Natural killer cell treated with Interleukin-12 subunit alpha and Interleukin-12 subunit beta and Interleukin-15 and Interleukin-18, amount 100 ng/mL, for 72 hours (primary cell): ENCODE results near the gene TMEM208. TPM values are rescaled to one million over a fixed set of nuclear protein-coding genes. Genes with fewer than 3 reads are reported as not detected.

Source experiments
- ATAC-seq, 2 donors: fragments of 150-1000 bp; cut with Tn5 transposase in 1 of 2; sonication (Bioruptor Pico), chemical (Tn5 transposase) in 1 of 2; 2 replicates each; pipeline ENCODE4 v1.10.0; 2021
- DNase-seq: peaks from one replicate; pipeline ENCODE4 v3.0.0; 2022; ENCODE audit warnings: low spot score
- H3K27ac Mint-ChIP-seq, 2 donors: 1 replicate in 1 of 2; 2 replicates in 1 of 2; pipeline ENCODE4 v1.8.0; 2022; ENCODE audit warnings: mixed read lengths in 2 of 2, mild to moderate bottlenecking in 1 of 2, moderate library complexity in 1 of 2
- H3K27me3 Mint-ChIP-seq, 2 donors: 1 replicate in 1 of 2; 2 replicates in 1 of 2; pipeline ENCODE4 v1.8.0; 2022; ENCODE audit warnings: mixed read lengths in 2 of 2
- H3K36me3 Mint-ChIP-seq: one replicate; pipeline ENCODE4 v1.8.0; 2022; ENCODE audit warnings: mixed read lengths
- H3K4me1 Mint-ChIP-seq, 2 donors: 1 replicate in 1 of 2; 2 replicates in 1 of 2; pipeline ENCODE4 v1.8.0; 2022; ENCODE audit warnings: low read depth in 2 of 2, mixed read lengths in 2 of 2, mild to moderate bottlenecking in 1 of 2
- H3K4me3 Mint-ChIP-seq: one replicate; pipeline ENCODE4 v1.8.0; 2022; ENCODE audit warnings: mixed read lengths
- H3K9me3 Mint-ChIP-seq: 2 replicates; pipeline ENCODE4 v1.8.0; 2022; ENCODE audit warnings: mixed read lengths
- total RNA-seq, 2 donors: library from RNA; stranded (reverse); gene quantifications; one replicate each; pipeline ENCODE4 v1.2.3, GENCODE V29; 2022

TMEM208 gene
- total RNA-seq, 2 donors from 2014 or later: 55.1 to 56.1 TPM

- peaks cover 16 to 17% of the 10 kb centered on the region in 2 donors for H3K4me1 Mint-ChIP-seq
- DNase-seq (no peak), ATAC-seq (no peak)
- H3K27ac Mint-ChIP-seq: no peak overlapping the region
- H3K27me3 Mint-ChIP-seq: peaks cover 0 to 5% of the 10 kb centered on the region in 2 donors
- no peak overlapping the region for H3K4me3 Mint-ChIP-seq
- H3K9me3 Mint-ChIP-seq: no peaks in the 10 kb centered on the region
- no peaks in the 10 kb centered on the region for H3K36me3 Mint-ChIP-seq
Observed at GRCh38 chr16:67187175-67187890, 39.6 kb upstream of the TMEM208 start.

GRCh38 chr16:67188323-67188722 lies 38.6 kb upstream of the TMEM208 start:
- Mint-ChIP-seq H3K36me3 (no peaks in the 10 kb centered on the region), H3K27ac (no peak overlapping the region), H3K4me1 (peaks cover 23% of the 10 kb centered on the region in 2 donors), H3K9me3 (no peaks in the 10 kb centered on the region), H3K4me3 (no peak overlapping the region), H3K27me3 (peaks cover 0 to 5% of the 10 kb centered on the region in 2 donors)
- no peak for ATAC-seq
- DNase-seq: no peak

GRCh38 chr16:67188798-67189197 lies 38.1 kb upstream of the TMEM208 start:
- ATAC-seq (no peak), DNase-seq (no peak)
- H3K4me1 Mint-ChIP-seq: peaks cover 27 to 28% of the 10 kb centered on the region in 2 donors
- no peaks in the 10 kb centered on the region for H3K9me3 Mint-ChIP-seq
- no peak overlapping the region for H3K4me3 Mint-ChIP-seq
- H3K36me3 Mint-ChIP-seq: no peaks in the 10 kb centered on the region
- peaks cover 0 to 5% of the 10 kb centered on the region in 2 donors for H3K27me3 Mint-ChIP-seq
- no peak overlapping the region for H3K27ac Mint-ChIP-seq

- Mint-ChIP-seq H3K9me3 (no peaks in the 10 kb centered on the region), H3K27ac (peak within 1 kb of the TSS in 1 of 2 donors; percentile 54), H3K4me1 (peaks cover 30 to 31% of the 10 kb centered on the region in 2 donors), H3K36me3 (no peaks in the 10 kb centered on the region), H3K27me3 (peaks cover 0 to 5% of the 10 kb centered on the region in 2 donors), H3K4me3 (no peak within 1 kb of the TSS)
- no peak for ATAC-seq
- DNase-seq: no peak
Observed at GRCh38 chr16:67190041-67190440, 36.9 kb upstream of the TMEM208 start, which contains the start of gene EXOC3L1. Gene EXOC3L1, minus strand, starts transcription at chr16:67190136. Its CDS starts 460 bp downstream, at chr16:67189676.

- H3K4me3 Mint-ChIP-seq: peak overlapping the region; percentile 82
- no peak for DNase-seq
- no peaks in the 10 kb centered on the region for H3K27me3 Mint-ChIP-seq
- no peak for ATAC-seq
- peaks cover 27% of the 10 kb centered on the region in 2 donors for H3K4me1 Mint-ChIP-seq
- H3K27ac Mint-ChIP-seq: peak overlapping the region; percentile 54 to 80
- no peaks in the 10 kb centered on the region for H3K9me3 Mint-ChIP-seq
- H3K36me3 Mint-ChIP-seq: peaks cover 3% of the 10 kb centered on the region
Observed at GRCh38 chr16:67190448-67191399, 36.2 kb upstream of the TMEM208 start.

- Mint-ChIP-seq H3K4me3 (peak overlapping the region; percentile 82), H3K4me1 (peaks cover 32 to 35% of the 10 kb centered on the region in 2 donors), H3K27ac (peak overlapping the region; percentile 54 to 80), H3K36me3 (peaks cover 11% of the 10 kb centered on the region), H3K9me3 (no peaks in the 10 kb centered on the region), H3K27me3 (no peaks in the 10 kb centered on the region)
- peak in 1 of 2 donors; percentile 0 for ATAC-seq
- DNase-seq: no peak
Observed at GRCh38 chr16:67191411-67191994, 35.4 kb upstream of the TMEM208 start.

- peak within 1 kb of the TSS; percentile 82 for H3K4me3 Mint-ChIP-seq
- ATAC-seq (peak; percentile 97 to 98), DNase-seq (peak; percentile 96)
- H3K4me1 Mint-ChIP-seq: peaks cover 39 to 41% of the 10 kb centered on the region in 2 donors
- H3K9me3 Mint-ChIP-seq: no peaks in the 10 kb centered on the region
- H3K27ac Mint-ChIP-seq: peak within 1 kb of the TSS; percentile 54 to 80
- no peaks in the 10 kb centered on the region for H3K27me3 Mint-ChIP-seq
- peaks cover 17% of the 10 kb centered on the region for H3K36me3 Mint-ChIP-seq
Observed at GRCh38 chr16:67191995-67192681, 34.8 kb upstream of the TMEM208 start, which contains the start of gene E2F4. Gene E2F4, plus strand, starts transcription at chr16:67192155. Its CDS starts 73 bp downstream, at chr16:67192228.

GRCh38 chr16:67192781-67193361 lies 34.1 kb upstream of the TMEM208 start:
- H3K27me3 Mint-ChIP-seq: no peaks in the 10 kb centered on the region
- peaks cover 39 to 42% of the 10 kb centered on the region in 2 donors for H3K4me1 Mint-ChIP-seq

GRCh38 chr16:67193536-67193935 lies 33.4 kb upstream of the TMEM208 start:
- ATAC-seq: no peak
- H3K27me3 Mint-ChIP-seq: no peaks in the 10 kb centered on the region
- peaks cover 17% of the 10 kb centered on the region for H3K36me3 Mint-ChIP-seq
- H3K27ac Mint-ChIP-seq: peak overlapping the region; percentile 54 to 80
- peaks cover 39 to 42% of the 10 kb centered on the region in 2 donors for H3K4me1 Mint-ChIP-seq
- no peak for DNase-seq
- H3K4me3 Mint-ChIP-seq: peak overlapping the region; percentile 82
- no peaks in the 10 kb centered on the region for H3K9me3 Mint-ChIP-seq

More at GRCh38 chr16:67192781-67193361, 34.1 kb upstream of the TMEM208 start:
- no peak for ATAC-seq
- Mint-ChIP-seq H3K27ac (peak overlapping the region; percentile 54 to 80), H3K36me3 (peaks cover 17% of the 10 kb centered on the region), H3K4me3 (peak overlapping the region; percentile 82), H3K9me3 (no peaks in the 10 kb centered on the region)
- DNase-seq: no peak

GRCh38 chr16:67194260-67194659 lies 32.7 kb upstream of the TMEM208 start:
- Mint-ChIP-seq H3K4me3 (peak overlapping the region; percentile 82), H3K4me1 (peaks cover 39 to 42% of the 10 kb centered on the region in 2 donors), H3K27ac (peak overlapping the region; percentile 54 to 80), H3K9me3 (no peaks in the 10 kb centered on the region), H3K27me3 (no peaks in the 10 kb centered on the region), H3K36me3 (peaks cover 17% of the 10 kb centered on the region)
- DNase-seq (no peak), ATAC-seq (no peak)

- Mint-ChIP-seq H3K36me3 (peaks cover 17% of the 10 kb centered on the region), H3K27me3 (no peaks in the 10 kb centered on the region), H3K4me3 (peak overlapping the region; percentile 17)
Observed at GRCh38 chr16:67195676-67196075, 31.3 kb upstream of the TMEM208 start.

GRCh38 chr16:67196881-67197280 lies 30.0 kb upstream of the TMEM208 start:
- H3K36me3 Mint-ChIP-seq: peaks cover 17% of the 10 kb centered on the region

More at GRCh38 chr16:67195676-67196075, 31.3 kb upstream of the TMEM208 start:
- Mint-ChIP-seq H3K27ac (peak overlapping the region; percentile 35 to 51), H3K9me3 (no peaks in the 10 kb centered on the region), H3K4me1 (peaks cover 39 to 42% of the 10 kb centered on the region in 2 donors)
- ATAC-seq (no peak), DNase-seq (no peak)

More at GRCh38 chr16:67196881-67197280, 30.0 kb upstream of the TMEM208 start:
- peaks cover 32 to 34% of the 10 kb centered on the region in 2 donors for H3K4me1 Mint-ChIP-seq
- H3K27ac Mint-ChIP-seq: peak overlapping the region in 1 of 2 donors; percentile 51
- no peaks in the 10 kb centered on the region for H3K9me3 Mint-ChIP-seq
- H3K27me3 Mint-ChIP-seq: no peaks in the 10 kb centered on the region
- no peak for ATAC-seq
- peak overlapping the region; percentile 11 for H3K4me3 Mint-ChIP-seq
- DNase-seq: no peak
